SH-SY5Y (cell line): ENCODE data around the gene PPM1E.

Source experiments
- GATA2 ChIP-seq: IDR thresholded peaks from 2 replicates; pipeline ENCODE4 v1.6.1; 2011; ENCODE audit warnings: mild to moderate bottlenecking, low read depth, low read length
- GATA3 ChIP-seq: IDR thresholded peaks from 2 replicates; pipeline ENCODE4 v1.6.1; 2011; ENCODE audit warnings: low read depth, mild to moderate bottlenecking, low read length, moderate library complexity

DNA sequence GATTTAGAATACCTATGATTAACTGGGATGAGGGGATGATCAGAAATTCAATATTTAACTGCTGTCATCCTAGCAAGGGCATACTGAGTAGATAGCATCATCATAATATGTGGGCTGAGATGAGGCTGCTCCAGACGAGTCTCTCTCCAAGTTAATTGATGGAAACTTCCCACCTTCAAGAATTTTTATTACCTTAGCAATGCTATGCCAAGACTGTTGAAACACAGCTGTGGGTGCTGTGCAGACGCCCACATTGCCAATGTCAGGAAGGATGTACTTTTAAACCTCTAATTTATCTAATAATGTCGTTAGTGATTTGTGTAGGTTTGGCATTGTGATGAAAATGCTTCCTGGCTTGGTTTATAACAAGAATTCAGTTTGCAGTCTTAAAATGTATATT, 180.6 kb downstream of the PPM1E start:
- no peak for TF ChIP-seq GATA2
- TF ChIP-seq GATA3 = no peak
